GM12892 (cell line): ENCODE data around the gene CCDC88C.
"Not testable (repeated sequence)": the region's sequence is repeated elsewhere in the genome, so short reads cannot be mapped to it uniquely, and the experiment has no call there.

Experiments used
- POLR2A ChIP-seq: IDR thresholded peaks from 2 replicates; pipeline ENCODE4 v1.6.1; 2011; ENCODE audit warnings: low read depth, low read length, control low read depth
- POLR2AphosphoS5 ChIP-seq: IDR thresholded peaks from 2 replicates; pipeline ENCODE4 v1.6.1; 2011; ENCODE audit warnings: low read depth, low read length, control low read depth
- TAF1 ChIP-seq: IDR thresholded peaks from 2 replicates; pipeline ENCODE4 v1.6.1; 2011; ENCODE audit warnings: low read depth, mild to moderate bottlenecking, control low read depth, low read length, borderline replicate concordance

GRCh38 chr14:91409240-91409639 is 8.4 kb downstream of the CCDC88C start:
- TF ChIP-seq TAF1, POLR2A, POLR2AphosphoS5: not testable (repeated sequence)
